GM23248 (cell line): ENCODE data around the gene OR4F15. TPM values are rescaled to one million over a fixed set of nuclear protein-coding genes. Genes with fewer than 3 reads are reported as not detected.

Experiments used
- DNase-seq: peaks from one replicate; pipeline ENCODE4 v3.0.0-alpha.2; 2015
- H2AFZ ChIP-seq: fragments of 200-600 bp; sonication (generic); 2 replicates; pipeline ENCODE4 v1.6.1; 2016; ENCODE audit warnings: antibody characterized with exemption
- H3F3A ChIP-seq: fragments of 200-600 bp; sonication (generic); 2 replicates; pipeline ENCODE4 v1.6.1; 2016; ENCODE audit warnings: mild to moderate bottlenecking, antibody characterized with exemption, mixed run types; ENCODE audit not compliant: insufficient read depth
- H3K27ac ChIP-seq: fragments of 200-600 bp; sonication (generic); 2 replicates; pipeline ENCODE4 v1.5.1; 2016; ENCODE audit warnings: mild to moderate bottlenecking
- H3K27me3 ChIP-seq: fragments of 200-600 bp; sonication (generic); replicated peaks from 2 replicates; pipeline ENCODE4 v1.6.1; 2016; ENCODE audit warnings: mild to moderate bottlenecking; ENCODE audit not compliant: insufficient read depth
- H3K36me3 ChIP-seq: fragments of 200-600 bp; sonication (generic); 2 replicates; pipeline ENCODE4 v1.6.1; 2016; ENCODE audit warnings: low read depth, mild to moderate bottlenecking
- H3K4me1 ChIP-seq: fragments of 200-600 bp; sonication (generic); 2 replicates; pipeline ENCODE4 v1.6.1; 2016; ENCODE audit warnings: mild to moderate bottlenecking; ENCODE audit not compliant: insufficient read depth
- H3K4me2 ChIP-seq: fragments of 200-600 bp; sonication (generic); one replicate; pipeline ENCODE4 v1.6.1; 2016; ENCODE audit warnings: mild to moderate bottlenecking; ENCODE audit not compliant: unreplicated experiment
- H3K4me3 ChIP-seq: fragments of 200-600 bp; sonication (generic); 2 replicates; pipeline ENCODE4 v1.5.1; 2016; ENCODE audit warnings: mild to moderate bottlenecking
- H3K79me2 ChIP-seq: fragments of 200-600 bp; sonication (generic); 2 replicates; pipeline ENCODE4 v1.6.1; 2016; ENCODE audit warnings: mild to moderate bottlenecking; ENCODE audit not compliant: insufficient read depth
- H3K9ac ChIP-seq: fragments of 200-600 bp; sonication (generic); 2 replicates; pipeline ENCODE4 v1.6.1; 2016; ENCODE audit warnings: mild to moderate bottlenecking
- H3K9me2 ChIP-seq: fragments of 200-600 bp; sonication (generic); 2 replicates; pipeline ENCODE4 v1.6.1; 2016; ENCODE audit warnings: mixed run types, mild to moderate bottlenecking, moderate library complexity; ENCODE audit not compliant: insufficient read depth
- H3K9me3 ChIP-seq: fragments of 200-600 bp; sonication (generic); one replicate; pipeline ENCODE4 v1.6.1; 2017; ENCODE audit warnings: low read depth
- H4K20me1 ChIP-seq: fragments of 200-600 bp; sonication (generic); 2 replicates; pipeline ENCODE4 v1.6.0; 2016; ENCODE audit not compliant: insufficient read depth
- EZH2 ChIP-seq: fragments of 200-600 bp; sonication (generic); IDR thresholded peaks from 2 replicates; pipeline ENCODE4 v1.6.1; 2018; ENCODE audit warnings: antibody characterized with exemption, mild to moderate bottlenecking; ENCODE audit not compliant: insufficient read depth, poor library complexity, severe bottlenecking
- EZH2phosphoT487 ChIP-seq: fragments of 200-600 bp; sonication (generic); IDR thresholded peaks from 2 replicates; pipeline ENCODE4 v1.6.1; 2018; ENCODE audit warnings: antibody characterized with exemption, moderate library complexity, mild to moderate bottlenecking, low read depth; ENCODE audit not compliant: insufficient read depth
- WGBS, 2 experiments: methylation state at CpG; one replicate each; pipeline ENCODE4 v1.1.6; 2015 to 2017; ENCODE audit warnings: low lambda C conversion rate in 2 of 2, low coverage in 1 of 2; ENCODE audit errors: missing lambda C conversion rate in 2 of 2; 5-methylcytosine and 5-hydroxymethylcytosine counted together
- in situ Hi-C: fragments of 300-500 bp; cut with MboI; formaldehyde crosslinking; loops from 2 replicates; pipeline ENCODE4 v1.15.0; 2020
- polyA plus RNA-seq: library from polyadenylated mRNA; unstranded; fragments of >200 nt; fragmentation: Nextera tagmentation; extraction: Ambion mirVana; gene quantifications from 2 replicates; pipeline ENCODE4 v1.2.1, GENCODE V29; 2016
- total RNA-seq: library from RNA; depleted of rRNA; stranded (reverse); fragments of >200 nt; shearing (Covaris generic); gene quantifications from 2 replicates; pipeline ENCODE4 v1.2.3, GENCODE V29; 2014

The OR4F15 gene
- total and polyA plus RNA-seq, 2 experiments from 2014 or later = not detected

DNA sequence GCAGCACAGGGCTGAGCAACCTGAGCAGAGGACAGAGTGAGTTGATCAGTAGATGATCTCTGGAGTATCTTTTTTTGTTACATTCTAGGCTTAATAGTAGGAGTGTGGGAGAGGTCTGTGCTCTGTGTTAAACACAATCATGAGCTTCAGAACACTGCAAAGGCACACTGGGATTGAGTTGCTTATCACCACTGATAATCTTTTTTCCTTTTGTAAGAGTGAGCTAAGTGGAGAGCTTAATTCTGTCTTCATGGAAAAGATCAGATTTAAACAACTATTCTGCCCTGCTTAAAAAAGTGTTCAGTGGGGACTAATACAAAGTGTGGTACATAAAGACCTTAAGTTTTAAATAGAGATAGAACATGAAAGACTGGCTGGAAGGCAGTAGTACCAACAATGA, 7.6 kb upstream of the OR4F15 start:
- Histone ChIP-seq H3K79me2 (no peaks in the 10 kb centered on the region), H2AFZ (no peak overlapping the region), H3K4me3 (no peak overlapping the region), H3K9me2 (no peaks in the 10 kb centered on the region), H3K9me3 (no peaks in the 10 kb centered on the region), H3K36me3 (no peaks in the 10 kb centered on the region), H3K27me3 (no peaks in the 10 kb centered on the region), H3K9ac (no peak overlapping the region), H3K27ac (no peak overlapping the region), H4K20me1 (no peaks in the 10 kb centered on the region), H3K4me2 (no peak overlapping the region), H3F3A (peaks cover 18% of the 10 kb centered on the region), H3K4me1 (peaks cover 18% of the 10 kb centered on the region)
- DNase-seq = no peak
- TF ChIP-seq EZH2 = no peak
- no peak for TF ChIP-seq EZH2phosphoT487
- in situ Hi-C loops = no loop called here

DNA sequence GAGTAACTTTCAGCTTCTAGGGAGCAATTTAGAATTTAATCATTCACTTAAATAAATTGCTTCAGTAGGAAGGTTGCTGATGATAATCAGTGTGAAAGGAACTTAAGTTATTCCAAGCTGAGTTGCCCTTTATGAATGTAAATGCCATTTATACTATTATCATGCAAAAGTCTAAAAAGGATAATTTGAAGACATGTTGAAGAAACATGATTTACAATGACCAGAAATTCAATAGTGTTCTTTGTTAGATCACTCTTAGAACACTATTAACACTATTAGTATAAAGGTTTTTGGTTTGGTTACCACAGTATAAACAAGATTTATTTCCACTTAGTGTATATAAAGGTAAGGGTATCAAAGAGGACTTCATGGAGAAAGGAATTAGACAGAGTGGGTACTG, 7.1 kb upstream of the OR4F15 start:
- in situ Hi-C loops = no loop called here
- Histone ChIP-seq H3K4me1 (peaks cover 18% of the 10 kb centered on the region), H3K79me2 (no peaks in the 10 kb centered on the region)

DNA sequence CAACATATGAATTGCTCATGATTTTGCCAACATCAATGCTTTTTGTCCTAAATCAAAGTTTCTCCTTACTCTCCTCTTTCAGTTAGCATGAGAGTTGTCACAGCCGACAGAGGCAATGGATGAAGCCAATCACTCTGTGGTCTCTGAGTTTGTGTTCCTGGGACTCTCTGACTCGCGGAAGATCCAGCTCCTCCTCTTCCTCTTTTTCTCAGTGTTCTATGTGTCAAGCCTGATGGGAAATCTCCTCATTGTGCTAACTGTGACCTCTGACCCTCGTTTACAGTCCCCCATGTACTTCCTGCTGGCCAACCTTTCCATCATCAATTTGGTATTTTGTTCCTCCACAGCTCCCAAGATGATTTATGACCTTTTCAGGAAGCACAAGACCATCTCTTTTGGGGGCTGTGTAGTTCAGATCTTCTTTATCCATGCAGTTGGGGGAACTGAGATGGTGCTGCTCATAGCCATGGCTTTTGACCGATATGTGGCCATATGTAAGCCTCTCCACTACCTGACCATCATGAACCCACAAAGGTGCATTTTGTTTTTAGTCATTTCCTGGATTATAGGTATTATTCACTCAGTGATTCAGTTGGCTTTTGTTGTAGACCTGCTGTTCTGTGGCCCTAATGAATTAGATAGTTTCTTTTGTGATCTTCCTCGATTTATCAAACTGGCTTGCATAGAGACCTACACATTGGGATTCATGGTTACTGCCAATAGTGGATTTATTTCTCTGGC, 6.2 kb upstream of the OR4F15 start:
- H3K79me2 ChIP-seq = no peaks in the 10 kb centered on the region
- TF ChIP-seq EZH2 (no peak), EZH2phosphoT487 (no peak)
- H3K4me1 ChIP-seq = peaks cover 18% of the 10 kb centered on the region
- H3K4me3 ChIP-seq = no peak overlapping the region
- no peak for DNase-seq
- no peak overlapping the region for H2AFZ ChIP-seq
- no peaks in the 10 kb centered on the region for H3K9me2 ChIP-seq
- H3K9ac ChIP-seq = no peak overlapping the region
- no peaks in the 10 kb centered on the region for H3K27me3 ChIP-seq
- peaks cover 19% of the 10 kb centered on the region for H3F3A ChIP-seq
- whole genome bisulfite sequencing, 2 experiments = 58% methylated on average over 6 of the region's 6 CpGs
- in situ Hi-C loops = no loop called here
- no peak overlapping the region for H3K4me2 ChIP-seq
- no peaks in the 10 kb centered on the region for H4K20me1 ChIP-seq
- no peak overlapping the region for H3K27ac ChIP-seq
- H3K9me3 ChIP-seq = no peaks in the 10 kb centered on the region
- no peaks in the 10 kb centered on the region for H3K36me3 ChIP-seq

More for the DNA sequence above, 7.1 kb upstream of the OR4F15 start:
- Histone ChIP-seq H3K9me2 (no peaks in the 10 kb centered on the region), H4K20me1 (no peaks in the 10 kb centered on the region), H3K9ac (no peak overlapping the region), H3K36me3 (no peaks in the 10 kb centered on the region), H3K27me3 (no peaks in the 10 kb centered on the region), H3K27ac (no peak overlapping the region), H3K9me3 (no peaks in the 10 kb centered on the region), H3F3A (peaks cover 19% of the 10 kb centered on the region), H3K4me3 (no peak overlapping the region), H3K4me2 (no peak overlapping the region), H2AFZ (no peak overlapping the region)
- TF ChIP-seq EZH2phosphoT487 (no peak), EZH2 (no peak)
- no peak for DNase-seq

DNA sequence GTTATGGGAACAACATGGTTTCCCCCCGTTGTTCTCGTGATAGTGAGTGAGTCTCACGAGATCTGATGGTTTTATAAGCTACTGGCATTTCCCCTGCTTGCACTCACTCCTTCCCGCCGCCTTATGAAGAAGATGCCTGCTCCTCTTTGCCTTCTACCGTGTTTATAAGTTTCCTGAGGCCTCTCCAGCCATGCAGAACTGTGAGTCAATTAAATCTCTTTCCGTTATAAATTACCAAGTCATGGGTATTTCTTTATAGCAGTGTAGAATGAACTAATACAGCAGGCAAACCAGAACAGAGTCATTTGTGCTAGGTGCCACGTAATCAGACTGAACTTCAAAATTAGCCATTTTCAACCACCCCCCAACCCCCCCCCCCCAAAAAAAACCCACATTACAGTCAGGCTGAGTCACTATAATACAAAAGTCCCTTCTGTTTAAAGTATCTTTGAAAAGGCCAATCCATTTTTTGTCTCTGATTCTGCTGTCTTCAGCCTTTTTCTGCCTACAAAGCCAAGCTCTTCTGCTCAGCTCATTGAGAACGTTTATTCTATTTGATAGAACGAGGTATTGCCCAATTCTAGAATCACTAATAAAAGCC, 4.6 kb upstream of the OR4F15 start:
- Histone ChIP-seq H3K9ac (peak overlapping the region; percentile 13; the same call in 1 of the 2 replicates), H3K27ac (peak overlapping the region; percentile 49), H3K36me3 (no peaks in the 10 kb centered on the region), H3K9me3 (no peaks in the 10 kb centered on the region), H3F3A (peaks cover 19% of the 10 kb centered on the region), H3K27me3 (no peaks in the 10 kb centered on the region), H3K4me3 (no peak overlapping the region), H3K4me2 (peak overlapping the region; percentile 44), H3K4me1 (peaks cover 18% of the 10 kb centered on the region), H4K20me1 (no peaks in the 10 kb centered on the region), H3K79me2 (no peaks in the 10 kb centered on the region), H2AFZ (0 out of 2 replicates have a peak overlapping the region, but pooled peaks have one; percentile 15), H3K9me2 (no peaks in the 10 kb centered on the region)
- peak; percentile 77 for DNase-seq
- 25 to 34% methylated on average over 10 of the region's 10 CpGs for WGBS, 2 experiments
- TF ChIP-seq EZH2 = no peak
- no peak for TF ChIP-seq EZH2phosphoT487
- in situ Hi-C loops = no loop called here
